GM12878 (cell line): Measurements from ENCODE around the gene GNAO1.

Source experiments
- CHD4 ChIP-seq: fragments of 200-600 bp; sonication (generic); IDR thresholded peaks from 2 replicates; pipeline ENCODE4 v1.6.1; 2016; ENCODE audit warnings: mild to moderate bottlenecking
- CREB1 ChIP-seq: IDR thresholded peaks from 2 replicates; pipeline ENCODE4 v1.6.1; 2012; ENCODE audit warnings: low read depth, mild to moderate bottlenecking, inconsistent platforms
- HDAC2 ChIP-seq: fragments of 200-600 bp; sonication (generic); IDR thresholded peaks from 2 replicates; pipeline ENCODE4 v1.6.1; 2017
- NRF1 ChIP-seq: conservative IDR thresholded peaks from 2 replicates; pipeline ENCODE4 v1.6.1; 2011; ENCODE audit warnings: mild to moderate bottlenecking, low read depth, low read length, improper control_type of control experiment
- POLR2A ChIP-seq: IDR thresholded peaks from 2 replicates; pipeline ENCODE4 v1.6.1; 2011; ENCODE audit warnings: low read depth, mild to moderate bottlenecking, low read length
- POLR2AphosphoS5 ChIP-seq: IDR thresholded peaks from 2 replicates; pipeline ENCODE4 v1.6.1; 2011; ENCODE audit warnings: mild to moderate bottlenecking, low read length, inconsistent platforms
- RAD21 ChIP-seq: IDR thresholded peaks from 2 replicates; pipeline ENCODE4 v1.6.1; 2011; ENCODE audit warnings: mild to moderate bottlenecking, low read depth, low read length, moderate library complexity; ENCODE audit not compliant: insufficient read depth
- TCF12 ChIP-seq: IDR thresholded peaks from 2 replicates; pipeline ENCODE4 v1.6.1; 2011; ENCODE audit warnings: low read depth, mild to moderate bottlenecking, low read length
- ZNF274 ChIP-seq: IDR thresholded peaks from one replicate; pipeline ENCODE4 v1.8.0; 2011; ENCODE audit not compliant: insufficient read length, insufficient read depth
- TF ChIP-seq, protein P1 (sequence below): fragments of 450-650 bp; IDR thresholded peaks from 2 replicates; pipeline ENCODE4 v1.6.1; 2014; ENCODE audit warnings: mild to moderate bottlenecking
- TF ChIP-seq, protein P2 (sequence below): IDR thresholded peaks from 2 replicates; pipeline ENCODE4 v1.6.1; 2012; ENCODE audit warnings: low read depth, low read length, improper control_type of control experiment
- TF ChIP-seq, protein P3 (sequence below), 3 experiments: IDR thresholded peaks in 2 of 3; conservative IDR thresholded peaks in 1 of 3; 2 replicates each; pipeline ENCODE4 v1.5.1; 2011; ENCODE audit warnings: low read depth in 3 of 3, low read length in 3 of 3, mild to moderate bottlenecking in 3 of 3, control low read depth in 2 of 3, moderate library complexity in 2 of 3, inconsistent platforms in 1 of 3, mixed read lengths in 1 of 3; ENCODE audit not compliant: control insufficient read depth in 2 of 3, insufficient read depth in 1 of 3; ENCODE audit errors: extremely low read depth in 1 of 3

DNA sequence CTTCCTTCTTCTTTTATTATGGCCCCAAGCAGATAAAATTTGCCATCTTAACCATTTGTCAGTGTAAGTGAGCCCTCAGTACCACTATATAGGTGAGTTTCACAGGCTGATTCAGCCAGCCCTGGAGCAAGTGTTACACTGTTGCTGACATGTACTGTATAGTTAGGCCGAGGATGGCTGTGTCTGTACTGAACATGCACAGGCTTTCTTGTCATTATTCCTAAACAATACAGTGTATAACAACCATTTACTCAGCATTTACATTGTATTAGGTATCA is 180.3 kb downstream of the GNAO1 start:
- TF ChIP-seq TCF12, result no peak
- TF ChIP-seq, protein P1, sequence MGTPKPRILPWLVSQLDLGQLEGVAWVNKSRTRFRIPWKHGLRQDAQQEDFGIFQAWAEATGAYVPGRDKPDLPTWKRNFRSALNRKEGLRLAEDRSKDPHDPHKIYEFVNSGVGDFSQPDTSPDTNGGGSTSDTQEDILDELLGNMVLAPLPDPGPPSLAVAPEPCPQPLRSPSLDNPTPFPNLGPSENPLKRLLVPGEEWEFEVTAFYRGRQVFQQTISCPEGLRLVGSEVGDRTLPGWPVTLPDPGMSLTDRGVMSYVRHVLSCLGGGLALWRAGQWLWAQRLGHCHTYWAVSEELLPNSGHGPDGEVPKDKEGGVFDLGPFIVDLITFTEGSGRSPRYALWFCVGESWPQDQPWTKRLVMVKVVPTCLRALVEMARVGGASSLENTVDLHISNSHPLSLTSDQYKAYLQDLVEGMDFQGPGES, result no peak
- TF ChIP-seq ZNF274, result no peak
- no peak for TF ChIP-seq RAD21
- no peak for TF ChIP-seq HDAC2
- TF ChIP-seq, protein P2, sequence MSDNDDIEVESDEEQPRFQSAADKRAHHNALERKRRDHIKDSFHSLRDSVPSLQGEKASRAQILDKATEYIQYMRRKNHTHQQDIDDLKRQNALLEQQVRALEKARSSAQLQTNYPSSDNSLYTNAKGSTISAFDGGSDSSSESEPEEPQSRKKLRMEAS, result no peak
- TF ChIP-seq POLR2A, result no peak
- no peak for TF ChIP-seq NRF1
- no peak for TF ChIP-seq CHD4
- TF ChIP-seq, protein P3, sequence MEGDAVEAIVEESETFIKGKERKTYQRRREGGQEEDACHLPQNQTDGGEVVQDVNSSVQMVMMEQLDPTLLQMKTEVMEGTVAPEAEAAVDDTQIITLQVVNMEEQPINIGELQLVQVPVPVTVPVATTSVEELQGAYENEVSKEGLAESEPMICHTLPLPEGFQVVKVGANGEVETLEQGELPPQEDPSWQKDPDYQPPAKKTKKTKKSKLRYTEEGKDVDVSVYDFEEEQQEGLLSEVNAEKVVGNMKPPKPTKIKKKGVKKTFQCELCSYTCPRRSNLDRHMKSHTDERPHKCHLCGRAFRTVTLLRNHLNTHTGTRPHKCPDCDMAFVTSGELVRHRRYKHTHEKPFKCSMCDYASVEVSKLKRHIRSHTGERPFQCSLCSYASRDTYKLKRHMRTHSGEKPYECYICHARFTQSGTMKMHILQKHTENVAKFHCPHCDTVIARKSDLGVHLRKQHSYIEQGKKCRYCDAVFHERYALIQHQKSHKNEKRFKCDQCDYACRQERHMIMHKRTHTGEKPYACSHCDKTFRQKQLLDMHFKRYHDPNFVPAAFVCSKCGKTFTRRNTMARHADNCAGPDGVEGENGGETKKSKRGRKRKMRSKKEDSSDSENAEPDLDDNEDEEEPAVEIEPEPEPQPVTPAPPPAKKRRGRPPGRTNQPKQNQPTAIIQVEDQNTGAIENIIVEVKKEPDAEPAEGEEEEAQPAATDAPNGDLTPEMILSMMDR (IDR thresholded peaks at IDR 0.05 in 2 of 3, conservative IDR thresholded peaks at IDR 0.05 in 1 of 3; ENCODE audit: control insufficient read depth in 2 of 3, extremely low read depth in 1 of 3, insufficient read depth in 1 of 3, low read depth in 3 of 3, low read length in 3 of 3), result no peak
- TF ChIP-seq POLR2AphosphoS5, result no peak
- no peak for TF ChIP-seq CREB1
